PFSK-1 (cell line): Measurements from ENCODE around the gene TRIM17.

Source experiments
- FOXP2 ChIP-seq: optimal IDR thresholded peaks from 2 replicates; pipeline ENCODE3; 2011; ENCODE audit warnings: borderline replicate concordance, control low read depth, inconsistent platforms; ENCODE audit not compliant: insufficient read depth; ENCODE audit errors: extremely low read length, extremely low read depth
- POLR2AphosphoS5 ChIP-seq: IDR thresholded peaks from 2 replicates; pipeline ENCODE4 v1.6.1; 2012; ENCODE audit warnings: low read depth, mild to moderate bottlenecking, control low read depth, low read length, moderate library complexity
- SIN3A ChIP-seq: IDR thresholded peaks from 2 replicates; pipeline ENCODE4 v1.6.1; 2012; ENCODE audit warnings: mild to moderate bottlenecking, low read length, moderate library complexity, borderline replicate concordance; ENCODE audit not compliant: insufficient read depth
- TAF1 ChIP-seq: IDR thresholded peaks from 2 replicates; pipeline ENCODE4 v1.6.1; 2012; ENCODE audit warnings: low read length, control low read depth, borderline replicate concordance; ENCODE audit not compliant: insufficient read depth
- TF ChIP-seq, protein P1 (sequence below), 2 experiments: IDR thresholded peaks; 2 replicates each; pipeline versions ENCODE4 v1.6.1 to v1.8.0; 2011 to 2012; ENCODE audit warnings: low read depth in 2 of 2, low read length in 2 of 2, control low read depth in 1 of 2, inconsistent platforms in 1 of 2, mild to moderate bottlenecking in 1 of 2, moderate library complexity in 1 of 2; ENCODE audit not compliant: insufficient read depth in 1 of 2

TRIM17 gene

DNA sequence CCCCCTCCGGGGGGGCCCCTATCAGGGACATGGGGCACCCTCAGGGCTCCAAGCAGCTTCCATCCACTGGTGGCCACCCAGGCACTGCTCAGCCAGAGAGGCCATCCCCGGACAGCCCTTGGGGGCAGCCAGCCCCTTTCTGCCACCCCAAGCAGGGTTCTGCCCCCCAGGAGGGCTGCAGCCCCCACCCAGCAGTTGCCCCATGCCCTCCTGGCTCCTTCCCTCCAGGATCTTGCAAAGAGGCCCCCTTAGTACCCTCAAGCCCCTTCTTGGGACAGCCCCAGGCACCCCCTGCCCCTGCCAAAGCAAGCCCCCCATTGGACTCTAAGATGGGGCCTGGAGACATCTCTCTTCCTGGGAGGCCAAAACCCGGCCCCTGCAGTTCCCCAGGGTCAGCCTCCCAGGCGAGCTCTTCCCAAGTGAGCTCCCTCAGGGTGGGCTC is 44.9 kb downstream of the TRIM17 start:
- TF ChIP-seq SIN3A (no peak), TAF1 (no peak), FOXP2 (no peak), POLR2AphosphoS5 (no peak)
- TF ChIP-seq, protein P1, sequence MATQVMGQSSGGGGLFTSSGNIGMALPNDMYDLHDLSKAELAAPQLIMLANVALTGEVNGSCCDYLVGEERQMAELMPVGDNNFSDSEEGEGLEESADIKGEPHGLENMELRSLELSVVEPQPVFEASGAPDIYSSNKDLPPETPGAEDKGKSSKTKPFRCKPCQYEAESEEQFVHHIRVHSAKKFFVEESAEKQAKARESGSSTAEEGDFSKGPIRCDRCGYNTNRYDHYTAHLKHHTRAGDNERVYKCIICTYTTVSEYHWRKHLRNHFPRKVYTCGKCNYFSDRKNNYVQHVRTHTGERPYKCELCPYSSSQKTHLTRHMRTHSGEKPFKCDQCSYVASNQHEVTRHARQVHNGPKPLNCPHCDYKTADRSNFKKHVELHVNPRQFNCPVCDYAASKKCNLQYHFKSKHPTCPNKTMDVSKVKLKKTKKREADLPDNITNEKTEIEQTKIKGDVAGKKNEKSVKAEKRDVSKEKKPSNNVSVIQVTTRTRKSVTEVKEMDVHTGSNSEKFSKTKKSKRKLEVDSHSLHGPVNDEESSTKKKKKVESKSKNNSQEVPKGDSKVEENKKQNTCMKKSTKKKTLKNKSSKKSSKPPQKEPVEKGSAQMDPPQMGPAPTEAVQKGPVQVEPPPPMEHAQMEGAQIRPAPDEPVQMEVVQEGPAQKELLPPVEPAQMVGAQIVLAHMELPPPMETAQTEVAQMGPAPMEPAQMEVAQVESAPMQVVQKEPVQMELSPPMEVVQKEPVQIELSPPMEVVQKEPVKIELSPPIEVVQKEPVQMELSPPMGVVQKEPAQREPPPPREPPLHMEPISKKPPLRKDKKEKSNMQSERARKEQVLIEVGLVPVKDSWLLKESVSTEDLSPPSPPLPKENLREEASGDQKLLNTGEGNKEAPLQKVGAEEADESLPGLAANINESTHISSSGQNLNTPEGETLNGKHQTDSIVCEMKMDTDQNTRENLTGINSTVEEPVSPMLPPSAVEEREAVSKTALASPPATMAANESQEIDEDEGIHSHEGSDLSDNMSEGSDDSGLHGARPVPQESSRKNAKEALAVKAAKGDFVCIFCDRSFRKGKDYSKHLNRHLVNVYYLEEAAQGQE (IDR thresholded peaks at IDR 0.05; ENCODE audit: insufficient read depth in 1 of 2, low read depth in 2 of 2, low read length in 2 of 2): no peak

DNA sequence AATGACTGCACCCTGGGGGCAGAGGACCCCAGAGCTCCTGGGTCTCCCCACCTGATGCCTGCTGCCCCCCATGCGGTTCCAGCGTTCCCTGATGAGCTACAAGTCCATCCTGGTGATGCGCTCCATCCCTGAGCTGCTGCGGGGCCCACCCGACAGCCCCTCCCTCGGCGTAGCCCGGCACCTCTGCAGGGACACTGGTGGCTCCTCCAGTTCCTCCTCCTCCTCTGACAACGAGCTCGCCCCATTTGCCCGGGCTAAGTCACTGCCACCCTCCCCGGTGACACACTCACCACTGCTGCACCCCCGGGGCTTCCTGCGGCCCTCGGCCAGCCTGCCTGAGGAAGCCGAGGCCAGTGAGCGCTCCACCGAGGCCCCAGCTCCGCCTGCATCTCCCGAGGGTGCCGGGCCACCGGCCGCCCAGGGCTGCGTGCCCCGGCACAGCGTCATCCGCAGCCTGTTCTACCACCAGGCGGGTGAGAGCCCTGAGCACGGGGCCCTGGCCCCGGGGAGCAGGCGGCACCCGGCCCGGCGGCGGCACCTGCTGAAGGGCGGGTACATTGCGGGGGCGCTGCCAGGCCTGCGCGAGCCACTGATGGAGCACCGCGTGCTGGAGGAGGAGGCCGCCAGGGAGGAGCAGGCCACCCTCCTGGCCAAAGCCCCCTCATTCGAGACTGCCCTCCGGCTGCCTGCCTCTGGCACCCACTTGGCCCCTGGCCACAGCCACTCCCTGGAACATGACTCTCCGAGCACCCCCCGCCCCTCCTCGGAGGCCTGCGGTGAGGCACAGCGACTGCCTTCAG is 45.5 kb downstream of the TRIM17 start:
- TF ChIP-seq TAF1 (no peak), SIN3A (no peak), POLR2AphosphoS5 (no peak), FOXP2 (no peak)
- TF ChIP-seq, protein P1 (IDR thresholded peaks at IDR 0.05; ENCODE audit: insufficient read depth in 1 of 2, low read depth in 2 of 2, low read length in 2 of 2): no peak

DNA sequence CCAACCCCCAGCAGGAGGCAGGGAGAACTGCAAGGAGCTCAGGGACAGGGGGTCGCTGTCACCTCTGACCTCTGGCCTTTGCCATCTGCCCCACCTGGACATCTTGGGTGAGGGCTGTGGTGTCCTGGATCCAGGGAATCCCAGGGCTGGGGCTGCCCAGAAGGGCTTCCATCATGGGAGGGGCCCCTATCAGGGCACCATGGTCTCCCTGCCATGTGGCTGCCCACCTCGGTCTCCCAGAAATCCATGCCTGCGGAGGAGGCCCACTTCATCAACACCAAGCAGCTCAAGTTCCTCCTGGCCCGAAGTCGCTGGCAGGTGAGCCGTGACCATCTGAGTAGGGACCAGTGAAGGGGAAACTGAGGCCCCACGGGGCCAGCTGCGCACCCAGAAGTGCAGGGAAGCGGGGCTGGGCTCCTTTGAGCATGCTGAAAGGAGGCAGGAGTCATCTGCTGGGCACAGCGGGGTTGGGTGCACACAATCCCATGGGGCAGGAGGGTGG is 46.2 kb downstream of the TRIM17 start:
- no peak for TF ChIP-seq TAF1
- TF ChIP-seq POLR2AphosphoS5: no peak
- TF ChIP-seq, protein P1 (IDR thresholded peaks at IDR 0.05; ENCODE audit: insufficient read depth in 1 of 2, low read depth in 2 of 2, low read length in 2 of 2): no peak
- TF ChIP-seq FOXP2: no peak
- TF ChIP-seq SIN3A: no peak

DNA sequence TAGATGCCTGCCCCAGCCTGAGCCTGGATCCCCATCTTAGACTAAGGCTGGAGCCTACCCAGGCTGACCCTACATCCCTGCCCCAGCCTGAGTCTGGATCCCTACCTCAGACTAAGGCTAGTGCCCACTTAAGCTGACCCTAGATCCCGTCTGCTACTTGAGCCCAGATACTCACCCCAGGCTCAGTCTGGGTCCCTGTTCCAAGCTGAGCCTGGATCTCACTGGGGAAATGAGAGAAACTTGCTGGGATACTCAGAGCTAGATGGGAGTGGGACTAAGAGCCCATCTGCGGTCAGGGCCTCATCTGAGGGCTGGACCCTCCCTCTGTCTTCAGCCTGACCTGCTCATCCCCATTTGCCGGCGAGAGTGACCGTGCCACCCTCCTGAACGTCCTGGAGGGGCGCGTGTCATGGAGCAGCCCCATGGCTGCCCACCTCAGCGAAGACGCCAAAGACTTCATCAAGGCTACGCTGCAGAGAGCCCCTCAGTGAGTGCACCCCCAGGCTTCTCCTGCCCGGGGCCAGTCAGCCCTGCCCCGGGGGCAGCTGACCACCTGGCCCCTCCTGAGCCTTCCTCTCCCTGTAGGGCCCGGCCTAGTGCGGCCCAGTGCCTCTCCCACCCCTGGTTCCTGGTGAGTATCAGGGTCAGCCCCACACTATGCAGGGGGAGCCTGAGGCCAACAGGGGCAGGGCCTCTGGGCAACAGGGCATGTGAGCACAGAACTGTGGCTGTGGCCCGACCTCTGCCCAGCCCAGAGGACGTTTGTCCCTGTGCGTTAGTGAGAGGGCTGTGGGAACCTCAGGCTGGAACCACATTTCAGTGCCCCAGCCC is 46.8 kb downstream of the TRIM17 start:
- TF ChIP-seq POLR2AphosphoS5 (no peak), SIN3A (no peak), TAF1 (no peak), FOXP2 (no peak)
- TF ChIP-seq, protein P1 (IDR thresholded peaks at IDR 0.05; ENCODE audit: insufficient read depth in 1 of 2, low read depth in 2 of 2, low read length in 2 of 2): no peak
